CD14-positive monocyte (primary cell): Measurements from ENCODE around the gene B3GNT8. TPM values are rescaled to one million over a fixed set of nuclear protein-coding genes. Genes with fewer than 3 reads are reported as not detected.
A peak's percentile ranks its signal among the peaks of the same experiment; 100 is the strongest.

Experiments used
- DNase-seq, 3 donors: peaks; one replicate each; pipeline ENCODE4 v3.0.0-alpha.2; 2011 to 2022
- H2AFZ ChIP-seq: 2 replicates; pipeline ENCODE4 v1.6.0; 2012; ENCODE audit warnings: mild to moderate bottlenecking, low read depth, low read length, inconsistent platforms; ENCODE audit not compliant: insufficient read depth, poor library complexity, severe bottlenecking
- H3K27ac ChIP-seq, 2 donors: 1 replicate in 1 of 2; 2 replicates in 1 of 2; pipeline ENCODE4 v1.5.1; 2012 to 2013; ENCODE audit warnings: low read length in 2 of 2, control low read depth in 1 of 2, inconsistent platforms in 1 of 2, low read depth in 1 of 2, mild to moderate bottlenecking in 1 of 2
- H3K27me3 ChIP-seq, 2 donors: one replicate each; pipeline versions ENCODE4 v1.6.0 to v1.6.1; 2011 to 2013; ENCODE audit warnings: low read length in 2 of 2; ENCODE audit not compliant: control insufficient read depth in 2 of 2, insufficient read depth in 2 of 2
- H3K36me3 ChIP-seq, 2 donors: replicated peaks in 1 of 2; 1 replicate in 1 of 2; 2 replicates in 1 of 2; pipeline versions ENCODE4 v1.5.1 to v1.6.1; 2012 to 2013; ENCODE audit warnings: low read length in 2 of 2, control low read depth in 1 of 2, inconsistent platforms in 1 of 2, mild to moderate bottlenecking in 1 of 2; ENCODE audit not compliant: insufficient read depth in 2 of 2, control insufficient read depth in 1 of 2
- H3K4me1 ChIP-seq, 2 donors: 1 replicate in 1 of 2; 2 replicates in 1 of 2; pipeline versions ENCODE4 v1.5.1 to v1.6.1; 2012 to 2013; ENCODE audit warnings: low read length in 2 of 2, control low read depth in 1 of 2, inconsistent platforms in 1 of 2, mild to moderate bottlenecking in 1 of 2, moderate library complexity in 1 of 2; ENCODE audit not compliant: insufficient read depth in 2 of 2, control insufficient read depth in 1 of 2
- H3K4me2 ChIP-seq: replicated peaks from 2 replicates; pipeline ENCODE3; 2012; ENCODE audit warnings: low read length, moderate library complexity, mild to moderate bottlenecking; ENCODE audit not compliant: poor library complexity, severe bottlenecking; ENCODE audit errors: extremely low read depth
- H3K4me3 ChIP-seq, 3 experiments: fragments of 200-600 bp in 1 of 3; sonication (generic) in 1 of 3; replicated peaks in 1 of 3; 1 replicate in 2 of 3; 2 replicates in 1 of 3; pipeline ENCODE4 v1.5.1; 2011 to 2013; ENCODE audit warnings: low read length in 3 of 3, mild to moderate bottlenecking in 3 of 3, control low read depth in 2 of 3, low read depth in 2 of 3, inconsistent platforms in 1 of 3, moderate library complexity in 1 of 3
- H3K79me2 ChIP-seq: 2 replicates; pipeline ENCODE4 v1.6.0; 2012; ENCODE audit warnings: mild to moderate bottlenecking, control low read depth, inconsistent platforms, low read length, moderate library complexity; ENCODE audit not compliant: insufficient read depth
- H3K9ac ChIP-seq: 2 replicates; pipeline ENCODE4 v1.6.0; 2017; ENCODE audit warnings: low read length, mild to moderate bottlenecking; ENCODE audit not compliant: insufficient read depth, poor library complexity, severe bottlenecking
- H3K9me3 ChIP-seq, 2 donors: replicated peaks in 1 of 2; 1 replicate in 1 of 2; 2 replicates in 1 of 2; pipeline versions ENCODE4 v1.5.1 to v1.6.1; 2012 to 2013; ENCODE audit warnings: low read length in 2 of 2, control low read depth in 1 of 2; ENCODE audit not compliant: control insufficient read depth in 1 of 2, insufficient read depth in 1 of 2
- H4K20me1 ChIP-seq: 2 replicates; pipeline ENCODE4 v1.6.0; 2012; ENCODE audit warnings: mild to moderate bottlenecking, low read length, control low read depth, moderate library complexity; ENCODE audit not compliant: insufficient read depth
- H3K27ac Mint-ChIP-seq, 7 donors: one replicate each; pipeline ENCODE4 v1.8.0; 2020; ENCODE audit warnings: mild to moderate bottlenecking in 7 of 7, mixed read lengths in 7 of 7, moderate library complexity in 6 of 7, inconsistent platforms in 2 of 7
- H3K27me3 Mint-ChIP-seq, 3 donors: one replicate each; pipeline ENCODE4 v1.8.0; 2021 to 2022; ENCODE audit warnings: low read depth in 3 of 3, mild to moderate bottlenecking in 3 of 3, mixed read lengths in 3 of 3, moderate library complexity in 3 of 3, inconsistent platforms in 1 of 3
- H3K36me3 Mint-ChIP-seq, 2 donors: one replicate each; pipeline ENCODE4 v1.8.0; 2020; ENCODE audit warnings: mixed read lengths in 2 of 2, inconsistent platforms in 1 of 2, mild to moderate bottlenecking in 1 of 2
- H3K4me1 Mint-ChIP-seq: one replicate; pipeline ENCODE4 v1.8.0; 2020; ENCODE audit warnings: mild to moderate bottlenecking, mixed read lengths
- H3K4me3 Mint-ChIP-seq, 2 donors: one replicate each; pipeline ENCODE4 v1.8.0; 2020; ENCODE audit warnings: mild to moderate bottlenecking in 2 of 2, mixed read lengths in 2 of 2, moderate library complexity in 1 of 2
- H3K9me3 Mint-ChIP-seq, 7 donors: one replicate each; pipeline ENCODE4 v1.8.0; 2020 to 2022; ENCODE audit warnings: mixed read lengths in 7 of 7, mild to moderate bottlenecking in 6 of 7, moderate library complexity in 6 of 7, inconsistent platforms in 2 of 7
- WGBS: methylation state at CpG from one replicate; pipeline ENCODE4 v1.1.5; 2013; ENCODE audit warnings: missing lambda C conversion rate; ENCODE audit not compliant: insufficient coverage; 5-methylcytosine and 5-hydroxymethylcytosine counted together
- intact Hi-C, 2 donors: fragments of 100-400 bp; cut with micrococcal nuclease; formaldehyde crosslinking; loops; one replicate each; pipeline versions ENCODE4 v1.15.0 to v1.15.1; 2023
- polyA plus RNA-seq, 3 donors: library from polyadenylated mRNA; depleted of rRNA in 1 of 3; unstranded in 2 of 3; stranded (reverse) in 1 of 3; fragments of 300-500 nt in 2 of 3; fragments of >200 nt in 1 of 3; fragmentation: Illumina TruSeq in 2 of 3; gene quantifications; 1 replicate in 2 of 3; 2 replicates in 1 of 3; pipeline ENCODE4 v1.2.3, GENCODE V29; 2012 to 2021
- TF ChIP-seq, protein P1 (sequence below): fragments of 200-600 bp; IDR thresholded peaks from one replicate; pipeline ENCODE4 v1.8.0; 2022; ENCODE audit warnings: antibody characterized with exemption, mild to moderate bottlenecking

The B3GNT8 gene
- polyA plus RNA-seq, 3 donors = 2.9 to 18.9 (median 17.4) TPM

DNA sequence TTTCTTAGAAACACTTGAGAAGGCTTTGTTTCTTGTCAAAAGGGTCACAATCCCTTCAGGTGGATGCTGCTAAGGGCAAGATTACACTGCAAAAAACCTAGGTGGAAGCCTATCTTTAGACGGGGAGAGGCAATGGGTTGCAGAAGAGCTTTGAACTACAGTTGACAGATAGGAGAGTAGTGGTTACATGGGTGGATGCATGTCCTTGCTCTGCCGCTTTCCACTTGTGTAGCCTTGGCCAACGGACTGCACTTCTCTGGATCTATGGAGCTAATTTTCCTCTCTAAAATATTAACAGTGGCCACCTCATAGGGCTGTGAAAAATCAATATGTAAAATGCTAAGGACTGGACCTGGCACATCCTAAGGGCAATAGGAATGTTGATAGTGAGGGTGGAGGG is 28.6 kb downstream of the B3GNT8 start:
- Mint-ChIP-seq H3K27ac (peak overlapping the region in 5 of 7 donors; percentile 73 to 100 (median 98)), H3K4me3 (peak overlapping the region; percentile 97), H3K27me3 (no peaks in the 10 kb centered on the region), H3K36me3 (peaks cover 15 to 30% of the 10 kb centered on the region in 2 donors), H3K4me1 (peaks cover 42% of the 10 kb centered on the region), H3K9me3 (peaks cover 0 to 1% (median 0%) of the 10 kb centered on the region in 7 donors)
- peak overlapping the region; percentile 88 for H3K4me2 ChIP-seq
- peak overlapping the region; percentile 87 to 95 (median 95) for H3K4me3 ChIP-seq
- peak overlapping the region; percentile 87 for H3K9ac ChIP-seq
- TF ChIP-seq, protein P1, sequence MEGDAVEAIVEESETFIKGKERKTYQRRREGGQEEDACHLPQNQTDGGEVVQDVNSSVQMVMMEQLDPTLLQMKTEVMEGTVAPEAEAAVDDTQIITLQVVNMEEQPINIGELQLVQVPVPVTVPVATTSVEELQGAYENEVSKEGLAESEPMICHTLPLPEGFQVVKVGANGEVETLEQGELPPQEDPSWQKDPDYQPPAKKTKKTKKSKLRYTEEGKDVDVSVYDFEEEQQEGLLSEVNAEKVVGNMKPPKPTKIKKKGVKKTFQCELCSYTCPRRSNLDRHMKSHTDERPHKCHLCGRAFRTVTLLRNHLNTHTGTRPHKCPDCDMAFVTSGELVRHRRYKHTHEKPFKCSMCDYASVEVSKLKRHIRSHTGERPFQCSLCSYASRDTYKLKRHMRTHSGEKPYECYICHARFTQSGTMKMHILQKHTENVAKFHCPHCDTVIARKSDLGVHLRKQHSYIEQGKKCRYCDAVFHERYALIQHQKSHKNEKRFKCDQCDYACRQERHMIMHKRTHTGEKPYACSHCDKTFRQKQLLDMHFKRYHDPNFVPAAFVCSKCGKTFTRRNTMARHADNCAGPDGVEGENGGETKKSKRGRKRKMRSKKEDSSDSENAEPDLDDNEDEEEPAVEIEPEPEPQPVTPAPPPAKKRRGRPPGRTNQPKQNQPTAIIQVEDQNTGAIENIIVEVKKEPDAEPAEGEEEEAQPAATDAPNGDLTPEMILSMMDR = no peak
- peaks cover 85% of the 10 kb centered on the region for H3K79me2 ChIP-seq
- DNase-seq = no peak
- no CpG with 5 or more reads among the region's 3 CpGs for WGBS
- intact Hi-C loops = loop anchor here in 1 of 2 donors (5.0 kb wide), 2 partner anchors 34 to 36 kb away; partner anchors contain the start of gene B9D2
- peaks cover 11 to 25% of the 10 kb centered on the region in 2 donors for H3K36me3 ChIP-seq
- no peaks in the 10 kb centered on the region for H3K9me3 ChIP-seq
- no peak overlapping the region for H2AFZ ChIP-seq
- H3K27me3 ChIP-seq = no peaks in the 10 kb centered on the region
- H4K20me1 ChIP-seq = peaks cover 7% of the 10 kb centered on the region
- peaks cover 29 to 30% of the 10 kb centered on the region in 2 donors for H3K4me1 ChIP-seq
- H3K27ac ChIP-seq = peak overlapping the region in 1 of 2 donors; percentile 97

DNA sequence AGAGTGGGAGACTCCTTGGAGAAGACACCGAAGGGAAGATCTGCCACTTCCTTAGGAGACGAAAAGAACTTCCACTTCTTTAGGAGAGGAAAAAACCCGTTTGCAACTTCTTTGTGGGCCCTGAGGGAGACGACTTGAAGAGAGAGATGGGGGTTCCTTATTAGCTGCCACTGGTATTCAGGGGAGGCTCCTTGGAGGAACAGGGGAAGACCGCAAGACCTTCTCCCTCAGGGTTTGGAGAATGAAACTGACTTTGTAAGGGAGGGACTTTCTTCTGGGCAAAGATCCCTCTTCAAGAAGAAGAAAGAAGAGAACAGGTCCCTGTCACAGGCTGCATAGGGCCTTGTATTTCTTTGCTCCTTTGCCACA is 29.1 kb downstream of the B3GNT8 start:
- H3K27me3 Mint-ChIP-seq = no peaks in the 10 kb centered on the region
- peak overlapping the region; percentile 98 to 100 (median 99) for H3K27ac Mint-ChIP-seq
- Histone ChIP-seq H3K9me3 (no peaks in the 10 kb centered on the region), H3K4me1 (peaks cover 29 to 30% of the 10 kb centered on the region in 2 donors), H3K9ac (peak overlapping the region; percentile 87), H2AFZ (peak overlapping the region; percentile 91), H3K79me2 (peaks cover 79% of the 10 kb centered on the region), H3K4me2 (peak overlapping the region; percentile 88), H4K20me1 (peaks cover 7% of the 10 kb centered on the region), H3K27me3 (no peaks in the 10 kb centered on the region), H3K4me3 (peak overlapping the region; percentile 87 to 95 (median 95)), H3K36me3 (peaks cover 9 to 20% of the 10 kb centered on the region in 2 donors), H3K27ac (peak overlapping the region; percentile 80 to 97)
- peaks cover 42% of the 10 kb centered on the region for H3K4me1 Mint-ChIP-seq
- peaks cover 0 to 5% (median 0%) of the 10 kb centered on the region in 7 donors for H3K9me3 Mint-ChIP-seq
- intact Hi-C loops = loop anchor here in 1 of 2 donors (5.0 kb wide), 2 partner anchors 34 to 36 kb away; partner anchors contain the start of gene B9D2
- H3K36me3 Mint-ChIP-seq = peaks cover 12 to 30% of the 10 kb centered on the region in 2 donors
- peak overlapping the region; percentile 97 for H3K4me3 Mint-ChIP-seq
- 0% methylated on average over 1 of the region's 5 CpGs for WGBS
- DNase-seq = peak in 1 of 3 donors; percentile 21
- TF ChIP-seq, protein P1 = no peak
